Heart right ventricle (tissue), 16 donors: ENCODE results near the gene HNRNPAB. TPM values are rescaled to one million over a fixed set of nuclear protein-coding genes. Genes with fewer than 3 reads are reported as not detected.
"Not testable (repeated sequence)": the region's sequence is repeated elsewhere in the genome, so short reads cannot be mapped to it uniquely, and the experiment has no call there.

Source experiments
- ATAC-seq, 8 donors: fragments of 200-7000 bp; cut with Tn5 transposase; one replicate each; pipeline ENCODE4 v1.9.1; 2020; ENCODE audit warnings: mild to moderate bottlenecking in 8 of 8, moderate library complexity in 8 of 8, moderate number of reproducible peaks in 1 of 8
- DNase-seq, 2 donors: peaks; one replicate each; pipeline ENCODE4 v3.0.0-alpha.2; 2020
- H3K27ac ChIP-seq, 10 donors: fragments of 200-600 bp; sonication (generic) in 2 of 10; one replicate each; pipeline versions ENCODE4 v1.5.0 to v1.8.0; 2020 to 2022; ENCODE audit warnings: mild to moderate bottlenecking in 3 of 10
- H3K27me3 ChIP-seq, 7 donors: fragments of 200-600 bp; one replicate each; pipeline ENCODE4 v1.8.0; 2021 to 2022; ENCODE audit warnings: mild to moderate bottlenecking in 2 of 7
- H3K36me3 ChIP-seq, 9 donors: fragments of 200-600 bp; sonication (generic) in 1 of 9; one replicate each; pipeline versions ENCODE4 v1.5.0 to v1.8.0; 2020 to 2022; ENCODE audit warnings: mild to moderate bottlenecking in 2 of 9
- H3K4me1 ChIP-seq, 9 donors: fragments of 200-600 bp; sonication (generic) in 1 of 9; one replicate each; pipeline versions ENCODE4 v1.5.0 to v1.8.0; 2020 to 2022; ENCODE audit warnings: mild to moderate bottlenecking in 4 of 9
- H3K4me3 ChIP-seq, 10 donors: fragments of 200-600 bp; sonication (generic) in 2 of 10; one replicate each; pipeline versions ENCODE4 v1.5.0 to v1.8.0; 2020 to 2022; ENCODE audit warnings: mild to moderate bottlenecking in 7 of 10, moderate library complexity in 2 of 10
- H3K9me3 ChIP-seq, 11 donors: fragments of 200-600 bp in 10 of 11; sonication (generic) in 2 of 11; one replicate each; pipeline versions ENCODE4 v1.5.0 to v1.8.0; 2013 to 2022; ENCODE audit warnings: mild to moderate bottlenecking in 2 of 11, control low read depth in 1 of 11, moderate library complexity in 1 of 11
- WGBS, 2 donors: extraction: QIAGEN DNeasy Blood & Tissue Kit; methylation state at CpG; one replicate each; pipeline ENCODE4 v1.1.7; 2013; ENCODE audit warnings: inconsistent platforms in 1 of 2; 5-methylcytosine and 5-hydroxymethylcytosine counted together
- intact Hi-C, 10 donors: fragments of 100-400 bp; cut with DNase I; formaldehyde crosslinking; loops; one replicate each; pipeline versions ENCODE4 v1.11.1 to v1.14.2; 2022
- polyA plus RNA-seq, 2 donors: library from polyadenylated mRNA; stranded (reverse); fragments of 200-250 nt; gene quantifications; one replicate each; pipeline ENCODE4 v1.2.3, GENCODE V29; 2013
- total RNA-seq, 10 donors: library from RNA; stranded (reverse); fragmentation: NEBNext Ultra II Directional in 3 of 10; extraction: Animal tissue kit (Norgen Biotek cat#: 25700) in 3 of 10; gene quantifications; one replicate each; pipeline versions ENCODE4 v1.2.1 to v1.2.4, GENCODE V29; 2021 to 2023
- TF ChIP-seq, protein P1 (sequence below), 9 donors: fragments of 200-600 bp; sonication (generic) in 2 of 9; IDR thresholded peaks; one replicate each; pipeline versions ENCODE4 v1.5.0 to v1.8.0; 2021 to 2022; ENCODE audit warnings: antibody characterized with exemption in 9 of 9, mild to moderate bottlenecking in 5 of 9, moderate library complexity in 1 of 9
- donor health status: Arrhythmogenic right ventricular cardiomyopathy.
- donor health status: ischemic (EF 13 %, LVEDD 7.1; RV severe dilation, severe dysfunction).
- donor health status: healthy with polysubstance abuse.
- donor health status: DM: no; HTN: yes; CAD: no.
- donor health status: DM: no; HTN: no; CAD: no.
- donor health status: ischemic (EF 25% LVEDD 6.9; RV normal size, moderate dysfunction).
- donor health status: ischemic (EF 25% LVEDD 5.7; RV mildly dilated, moderate dysfunction).
- donor health status: healthy.
- donor health status: DM: yes; HTN: yes; CAD: no.
- donor health status: Ischemic cardiomyopathy.
- donor health status: ischemic (EF 35%, LVEDD 5.7; RV mildly dilated, moderate dysfunction).
- donor health status: nonischemic (EF 11% LVEDD 7.7; RV severe dilation, severe dysfunction).
- donor health status: DM: yes; HTN: yes; CAD: no.
- donor health status: PGD.
- donor health status: ischemic (EF 29% LVEDD 5.4; RV normal size, mild dysfunction).
- donor health status: nonischemic (EF 23%, LVEDD 6.1; RV moderate dilation, normal function).

The HNRNPAB gene
- total and polyA plus RNA-seq, 12 donors: 70.8 to 140 (median 81.9) TPM

DNA sequence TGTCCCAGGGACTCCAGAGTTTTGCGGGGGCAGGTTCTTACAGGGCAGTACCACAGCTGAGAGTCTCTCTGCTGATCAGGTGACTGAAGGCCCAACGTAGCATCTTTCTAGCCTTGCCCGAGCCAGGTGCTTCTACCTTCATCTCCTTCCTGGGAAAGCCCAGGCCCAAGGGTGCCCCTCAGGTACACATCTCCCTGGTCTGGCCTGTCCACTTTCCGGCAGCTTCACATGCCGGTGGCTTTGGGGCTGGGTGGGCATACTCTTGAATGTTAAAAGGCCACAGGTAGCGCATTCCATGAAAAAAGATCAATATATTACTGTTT is 33.9 kb downstream of the HNRNPAB start:
- Histone ChIP-seq H3K4me1 (peaks cover 12 to 89% (median 42%) of the 10 kb centered on the region in 9 donors), H3K27ac (peak overlapping the region in 4 of 10 donors; percentile 73 to 90 (median 82)), H3K4me3 (no peak overlapping the region), H3K27me3 (no peaks in the 10 kb centered on the region), H3K36me3 (no peaks in the 10 kb centered on the region), H3K9me3 (no peaks in the 10 kb centered on the region)
- intact Hi-C loops: no loop called here
- DNase-seq: no peak
- 94 to 96% methylated on average over 6 of the region's 6 CpGs for WGBS, 2 donors
- ATAC-seq: no peak
- TF ChIP-seq, protein P1, sequence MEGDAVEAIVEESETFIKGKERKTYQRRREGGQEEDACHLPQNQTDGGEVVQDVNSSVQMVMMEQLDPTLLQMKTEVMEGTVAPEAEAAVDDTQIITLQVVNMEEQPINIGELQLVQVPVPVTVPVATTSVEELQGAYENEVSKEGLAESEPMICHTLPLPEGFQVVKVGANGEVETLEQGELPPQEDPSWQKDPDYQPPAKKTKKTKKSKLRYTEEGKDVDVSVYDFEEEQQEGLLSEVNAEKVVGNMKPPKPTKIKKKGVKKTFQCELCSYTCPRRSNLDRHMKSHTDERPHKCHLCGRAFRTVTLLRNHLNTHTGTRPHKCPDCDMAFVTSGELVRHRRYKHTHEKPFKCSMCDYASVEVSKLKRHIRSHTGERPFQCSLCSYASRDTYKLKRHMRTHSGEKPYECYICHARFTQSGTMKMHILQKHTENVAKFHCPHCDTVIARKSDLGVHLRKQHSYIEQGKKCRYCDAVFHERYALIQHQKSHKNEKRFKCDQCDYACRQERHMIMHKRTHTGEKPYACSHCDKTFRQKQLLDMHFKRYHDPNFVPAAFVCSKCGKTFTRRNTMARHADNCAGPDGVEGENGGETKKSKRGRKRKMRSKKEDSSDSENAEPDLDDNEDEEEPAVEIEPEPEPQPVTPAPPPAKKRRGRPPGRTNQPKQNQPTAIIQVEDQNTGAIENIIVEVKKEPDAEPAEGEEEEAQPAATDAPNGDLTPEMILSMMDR (IDR thresholded peaks at IDR 0.05): no peak

DNA sequence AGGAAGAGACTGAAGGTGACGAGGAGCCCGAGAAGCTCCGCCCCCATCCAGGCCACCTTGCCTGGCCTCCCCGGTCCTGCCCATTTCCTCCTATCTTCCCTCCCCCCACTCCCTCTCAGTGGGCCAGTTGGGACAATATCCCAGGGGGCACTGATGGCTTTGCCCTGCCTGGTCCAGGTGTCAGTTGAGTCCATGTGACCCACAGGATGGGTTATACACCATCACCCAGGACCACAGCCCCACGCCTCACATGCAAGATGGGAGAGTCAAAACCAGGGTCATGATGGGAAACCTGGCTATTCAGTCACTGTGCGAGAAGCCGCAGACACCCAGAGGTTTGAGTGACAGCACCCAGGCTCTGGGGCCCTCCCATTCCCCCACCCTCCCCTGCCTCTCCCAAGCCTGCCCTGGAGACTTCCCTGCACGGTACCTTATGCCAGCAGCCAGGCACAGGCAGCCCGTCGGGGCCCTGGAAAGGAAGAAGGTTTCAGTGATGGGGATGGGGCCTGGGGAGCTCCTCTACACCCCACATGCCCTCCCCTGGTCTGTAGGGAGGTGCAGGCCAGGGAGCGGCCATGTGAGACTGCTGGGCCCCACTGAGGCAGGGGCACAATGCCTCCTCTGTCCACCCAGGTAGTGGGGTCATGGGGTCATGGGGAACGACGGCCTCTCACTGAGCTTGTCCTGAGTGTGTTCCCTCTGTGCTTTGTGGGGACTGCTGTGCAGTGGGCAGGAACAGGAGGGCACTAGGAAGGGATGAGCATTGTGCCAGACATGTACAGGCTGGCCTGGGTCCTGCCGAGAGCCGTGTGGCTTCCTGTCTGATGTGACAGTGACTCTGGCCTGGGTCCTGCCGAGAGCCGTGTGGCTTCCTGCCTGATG is 34.6 kb downstream of the HNRNPAB start:
- ATAC-seq: no peak
- H3K9me3 ChIP-seq: no peaks in the 10 kb centered on the region
- DNase-seq: no peak
- TF ChIP-seq, protein P1 (IDR thresholded peaks at IDR 0.05): no peak
- intact Hi-C loops: no loop called here
- no peaks in the 10 kb centered on the region for H3K36me3 ChIP-seq
- peak overlapping the region in 8 of 10 donors; percentile 48 to 90 (median 75) for H3K27ac ChIP-seq
- peaks cover 12 to 84% (median 42%) of the 10 kb centered on the region in 9 donors for H3K4me1 ChIP-seq
- no peak overlapping the region for H3K4me3 ChIP-seq
- H3K27me3 ChIP-seq: no peaks in the 10 kb centered on the region
- 46 to 65% methylated on average over 17 of the region's 17 CpGs for WGBS, 2 donors

DNA sequence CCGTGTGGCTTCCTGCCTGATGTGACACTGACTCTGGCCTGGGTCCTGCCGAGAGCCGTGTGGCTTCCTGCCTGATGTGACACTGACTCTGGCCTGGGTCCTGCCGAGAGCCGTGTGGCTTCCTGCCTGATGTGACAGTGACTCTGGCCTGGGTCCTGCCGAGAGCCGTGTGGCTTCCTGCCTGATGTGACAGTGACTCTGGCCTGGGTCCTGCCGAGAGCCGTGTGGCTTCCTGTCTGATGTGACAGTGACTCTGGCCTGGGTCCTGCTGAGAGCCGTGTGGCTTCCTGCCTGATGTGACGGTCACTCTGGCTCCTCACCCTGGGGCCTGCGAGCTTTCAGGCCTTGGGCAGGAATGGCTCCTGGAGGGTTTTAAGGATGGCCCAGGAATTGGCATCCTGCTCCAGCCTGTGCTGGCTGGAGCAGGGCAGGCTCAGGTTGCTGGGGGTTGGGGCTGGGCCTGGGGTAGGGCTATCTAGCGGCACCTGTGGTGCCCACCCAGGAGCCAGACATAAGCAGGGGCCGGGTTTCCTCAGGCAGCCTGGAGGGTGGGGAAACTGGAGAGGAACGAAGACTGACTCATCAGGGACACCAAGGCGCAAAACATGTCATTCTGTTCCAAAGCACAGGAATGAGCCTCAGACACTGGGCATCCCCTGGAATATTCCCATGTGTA is 35.4 kb downstream of the HNRNPAB start:
- H3K4me3 ChIP-seq, intact Hi-C loops, H3K36me3 ChIP-seq, H3K9me3 ChIP-seq, H3K27me3 ChIP-seq, ATAC-seq: not testable (repeated sequence)
- H3K27ac ChIP-seq: peak overlapping the region in 8 of 10 donors; percentile 27 to 90 (median 74)
- WGBS, 2 donors: 28 to 41% methylated on average over 11 to 13 of the region's 16 CpGs
- H3K4me1 ChIP-seq: peaks cover 12 to 76% (median 42%) of the 10 kb centered on the region in 9 donors
- DNase-seq: peak in 1 of 2 donors; percentile 36

DNA sequence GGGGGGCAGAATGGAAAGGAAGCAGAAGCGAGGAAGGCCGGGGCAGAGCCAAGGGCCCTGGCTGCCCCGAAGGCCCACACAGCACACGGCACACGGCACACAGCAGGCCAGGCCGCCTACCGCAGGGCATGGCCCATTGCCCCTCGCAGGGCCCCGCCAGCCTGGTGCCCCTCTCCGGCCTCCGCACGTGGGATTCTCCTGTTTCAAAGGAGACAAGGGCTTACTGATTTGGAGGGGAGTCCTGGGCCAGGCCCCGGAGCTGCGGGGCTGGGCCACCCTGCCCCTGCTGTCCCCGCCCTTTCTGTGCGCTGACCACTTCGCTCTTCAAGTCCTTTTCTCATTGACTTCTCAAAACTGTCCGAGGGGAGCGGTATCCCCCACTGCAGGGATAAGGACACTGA is 36.0 kb downstream of the HNRNPAB start:
- no peaks in the 10 kb centered on the region for H3K27me3 ChIP-seq
- 87 to 90% methylated on average over 19 of the region's 19 CpGs for WGBS, 2 donors
- DNase-seq (no peak), ATAC-seq (peak in 1 of 8 donors; percentile 6)
- peak overlapping the region in 8 of 10 donors; percentile 27 to 89 (median 66) for H3K27ac ChIP-seq
- intact Hi-C loops: no loop called here
- TF ChIP-seq, protein P1 (IDR thresholded peaks at IDR 0.05): no peak
- peaks cover 12 to 70% (median 42%) of the 10 kb centered on the region in 9 donors for H3K4me1 ChIP-seq
- no peaks in the 10 kb centered on the region for H3K36me3 ChIP-seq
- H3K4me3 ChIP-seq: peak overlapping the region in 1 of 10 donors; percentile 12
- no peaks in the 10 kb centered on the region for H3K9me3 ChIP-seq
